Parathyroid adenoma (tissue), 2 donors: Measurements from ENCODE around the gene SLC43A3.

ENCODE experiments used
- H2AFZ ChIP-seq: fragments of 300-600 bp; sonication (generic); one replicate; pipeline ENCODE4 v1.7.0; 2017; ENCODE audit warnings: antibody characterized with exemption, mild to moderate bottlenecking
- H3K27ac ChIP-seq: fragments of 300-600 bp; sonication (generic); one replicate; pipeline ENCODE4 v1.7.0; 2017
- H3K27me3 ChIP-seq: fragments of 300-600 bp; sonication (generic); one replicate; pipeline ENCODE4 v1.7.0; 2017; ENCODE audit warnings: low read length; ENCODE audit not compliant: control insufficient read depth, insufficient read depth
- H3K36me3 ChIP-seq: fragments of 300-600 bp; sonication (generic); one replicate; pipeline ENCODE4 v1.7.0; 2017; ENCODE audit warnings: low read length; ENCODE audit not compliant: control insufficient read depth, insufficient read depth
- H3K4me1 ChIP-seq: fragments of 300-600 bp; sonication (generic); one replicate; pipeline ENCODE4 v1.7.0; 2017; ENCODE audit warnings: control low read depth
- H3K4me2 ChIP-seq: fragments of 300-600 bp; sonication (generic); one replicate; pipeline ENCODE4 v1.7.0; 2017; ENCODE audit warnings: low read length
- H3K4me3 ChIP-seq: fragments of 300-600 bp; sonication (generic); one replicate; pipeline ENCODE4 v1.7.0; 2017; ENCODE audit warnings: low read depth, low read length
- H3K79me2 ChIP-seq: fragments of 300-600 bp; sonication (generic); one replicate; pipeline ENCODE4 v1.7.0; 2017; ENCODE audit warnings: control low read depth
- H3K9ac ChIP-seq: fragments of 300-600 bp; sonication (generic); one replicate; pipeline ENCODE4 v1.7.0; 2017; ENCODE audit warnings: mild to moderate bottlenecking
- H3K9me3 ChIP-seq: fragments of 300-600 bp; sonication (generic); one replicate; pipeline ENCODE4 v1.7.0; 2017; ENCODE audit warnings: low read length; ENCODE audit not compliant: control insufficient read depth
- TF ChIP-seq, protein P1 (sequence below): fragments of 300-600 bp; sonication (generic); IDR thresholded peaks from one replicate; pipeline ENCODE4 v1.7.0; 2017; ENCODE audit warnings: antibody characterized with exemption, mild to moderate bottlenecking
- donor health status: primary hyperparathyroidism.

SLC43A3 gene

DNA sequence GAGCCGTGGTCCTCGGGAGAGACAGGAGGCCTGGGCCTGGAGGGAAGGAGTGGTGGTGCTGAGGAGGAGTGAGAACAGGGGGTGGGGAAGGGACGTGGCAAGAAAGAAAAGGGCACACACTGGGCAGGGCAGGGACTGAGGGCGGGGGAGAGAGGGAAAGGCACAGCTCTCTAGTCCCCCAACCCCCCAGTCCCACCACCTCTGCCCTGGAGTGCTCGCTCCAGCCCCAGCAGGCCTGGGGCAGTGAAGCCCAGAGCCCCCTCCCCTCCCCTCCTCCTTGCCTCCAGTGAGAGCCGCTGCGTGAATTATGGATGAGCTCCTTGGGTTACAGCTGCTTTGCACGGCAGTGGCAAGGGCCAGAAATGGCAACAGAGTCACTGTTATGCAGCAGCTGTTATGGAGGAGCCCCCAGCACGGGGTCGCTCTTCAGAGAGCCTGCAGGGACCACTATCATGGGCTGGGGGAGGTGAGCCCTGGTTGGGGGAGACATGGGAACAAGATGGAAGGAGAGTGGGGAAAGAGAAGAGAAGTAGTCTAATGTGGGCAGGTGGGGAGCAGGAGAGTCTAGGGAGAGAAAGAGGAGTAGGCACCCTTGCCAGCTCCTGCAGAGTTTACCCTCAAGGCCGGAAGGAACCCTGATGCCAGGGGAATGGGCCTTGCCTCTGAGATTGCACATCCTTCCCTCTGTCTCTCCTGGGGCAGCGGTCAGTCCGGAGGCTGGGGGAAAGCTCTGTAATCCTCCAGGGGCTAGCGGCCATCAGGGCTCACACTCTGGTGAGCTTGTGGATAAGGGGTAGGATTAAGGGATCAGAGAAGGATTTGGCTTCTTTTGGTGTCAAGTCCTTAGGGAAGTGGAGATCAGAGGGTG, 37.0 kb upstream of the SLC43A3 start:
- no peak overlapping the region for H3K4me3 ChIP-seq
- H3K27ac ChIP-seq, result no peak overlapping the region
- H3K36me3 ChIP-seq, result no peaks in the 10 kb centered on the region
- no peaks in the 10 kb centered on the region for H3K4me1 ChIP-seq
- H3K27me3 ChIP-seq, result no peaks in the 10 kb centered on the region
- H3K4me2 ChIP-seq, result no peak overlapping the region
- H2AFZ ChIP-seq, result no peak overlapping the region
- TF ChIP-seq, protein P1, sequence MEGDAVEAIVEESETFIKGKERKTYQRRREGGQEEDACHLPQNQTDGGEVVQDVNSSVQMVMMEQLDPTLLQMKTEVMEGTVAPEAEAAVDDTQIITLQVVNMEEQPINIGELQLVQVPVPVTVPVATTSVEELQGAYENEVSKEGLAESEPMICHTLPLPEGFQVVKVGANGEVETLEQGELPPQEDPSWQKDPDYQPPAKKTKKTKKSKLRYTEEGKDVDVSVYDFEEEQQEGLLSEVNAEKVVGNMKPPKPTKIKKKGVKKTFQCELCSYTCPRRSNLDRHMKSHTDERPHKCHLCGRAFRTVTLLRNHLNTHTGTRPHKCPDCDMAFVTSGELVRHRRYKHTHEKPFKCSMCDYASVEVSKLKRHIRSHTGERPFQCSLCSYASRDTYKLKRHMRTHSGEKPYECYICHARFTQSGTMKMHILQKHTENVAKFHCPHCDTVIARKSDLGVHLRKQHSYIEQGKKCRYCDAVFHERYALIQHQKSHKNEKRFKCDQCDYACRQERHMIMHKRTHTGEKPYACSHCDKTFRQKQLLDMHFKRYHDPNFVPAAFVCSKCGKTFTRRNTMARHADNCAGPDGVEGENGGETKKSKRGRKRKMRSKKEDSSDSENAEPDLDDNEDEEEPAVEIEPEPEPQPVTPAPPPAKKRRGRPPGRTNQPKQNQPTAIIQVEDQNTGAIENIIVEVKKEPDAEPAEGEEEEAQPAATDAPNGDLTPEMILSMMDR, result no peak
- H3K9me3 ChIP-seq, result no peaks in the 10 kb centered on the region
- no peak overlapping the region for H3K9ac ChIP-seq
- H3K79me2 ChIP-seq, result no peaks in the 10 kb centered on the region

- no peaks in the 10 kb centered on the region for H3K36me3 ChIP-seq
- no peaks in the 10 kb centered on the region for H3K9me3 ChIP-seq
- H3K79me2 ChIP-seq, result no peaks in the 10 kb centered on the region
- TF ChIP-seq, protein P1, result no peak
- no peak overlapping the region for H3K9ac ChIP-seq
- H3K4me1 ChIP-seq, result no peaks in the 10 kb centered on the region
- H3K27me3 ChIP-seq, result no peaks in the 10 kb centered on the region
- no peak overlapping the region for H3K27ac ChIP-seq
- H2AFZ ChIP-seq, result no peak overlapping the region
- no peak overlapping the region for H3K4me2 ChIP-seq
- no peak overlapping the region for H3K4me3 ChIP-seq
Observed at GRCh38 chr11:57462597-57462996, 35.7 kb upstream of the SLC43A3 start.

GRCh38 chr11:57461841-57462489, 35.0 kb upstream of the SLC43A3 start:
- Histone ChIP-seq H2AFZ (no peak overlapping the region), H3K36me3 (no peaks in the 10 kb centered on the region), H3K4me3 (no peak overlapping the region), H3K79me2 (no peaks in the 10 kb centered on the region), H3K27ac (no peak overlapping the region), H3K9ac (no peak overlapping the region), H3K27me3 (no peaks in the 10 kb centered on the region), H3K4me1 (no peaks in the 10 kb centered on the region), H3K4me2 (no peak overlapping the region), H3K9me3 (no peaks in the 10 kb centered on the region)
- TF ChIP-seq, protein P1, result no peak

DNA sequence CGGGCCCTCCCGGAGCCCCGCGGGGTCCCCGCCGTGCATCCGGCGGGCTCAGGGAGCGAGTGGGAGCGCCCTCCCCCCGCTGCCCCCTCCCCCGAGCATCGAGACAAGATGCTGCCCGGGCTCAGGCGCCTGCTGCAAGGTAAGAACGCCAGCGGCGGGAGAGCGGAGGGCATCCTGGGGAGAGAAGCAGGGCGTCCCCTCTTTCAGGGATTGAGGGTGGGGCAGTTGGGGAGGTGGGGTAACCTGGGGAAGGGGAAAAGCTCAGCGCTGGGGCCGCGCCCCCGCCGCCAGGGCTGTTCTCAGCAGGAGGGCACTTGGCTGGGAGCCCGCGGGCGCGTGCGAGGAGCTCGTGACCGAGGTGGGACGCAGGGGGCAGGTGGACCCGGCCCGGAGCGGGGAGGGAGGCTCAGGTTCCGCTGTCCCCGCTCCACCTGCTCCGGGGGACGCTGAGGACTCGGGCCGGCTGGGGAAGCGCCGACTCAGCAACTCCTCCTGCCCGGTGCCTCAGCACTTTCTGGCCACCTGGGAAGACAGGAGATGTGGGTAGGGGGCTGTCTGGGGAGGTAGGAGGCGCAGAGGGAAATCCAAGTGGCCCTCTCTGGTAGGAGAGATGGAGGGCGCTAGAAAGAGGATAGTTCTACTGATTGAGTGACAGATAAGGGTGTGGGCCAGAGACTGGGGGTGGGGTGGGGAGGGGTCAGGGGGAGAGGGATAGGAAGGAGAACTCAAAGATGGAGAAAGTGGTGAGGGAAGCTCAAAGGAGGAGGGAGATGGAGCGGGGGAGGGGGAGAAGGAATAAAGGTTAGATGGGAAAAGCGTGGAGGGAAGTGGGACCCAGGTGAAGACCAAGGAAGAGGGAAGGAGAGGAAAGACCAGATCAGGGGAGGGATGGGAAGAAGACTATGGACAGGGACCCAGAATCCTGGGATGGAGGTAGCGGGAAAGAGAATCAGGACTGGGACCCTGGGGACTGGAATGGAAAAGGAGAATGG, 34.1 kb upstream of the SLC43A3 start:
- Histone ChIP-seq H3K4me3 (peak overlapping the region; percentile 48), H3K9ac (no peak overlapping the region), H3K4me2 (peak overlapping the region; percentile 58), H3K27me3 (no peaks in the 10 kb centered on the region), H2AFZ (peak overlapping the region; percentile 75), H3K36me3 (no peaks in the 10 kb centered on the region), H3K79me2 (no peaks in the 10 kb centered on the region), H3K27ac (no peak overlapping the region), H3K4me1 (no peaks in the 10 kb centered on the region), H3K9me3 (no peaks in the 10 kb centered on the region)
- TF ChIP-seq, protein P1, result no peak
